ENCODE results near the gene UBAP2L. TPM values are rescaled to one million over a fixed set of nuclear protein-coding genes. Genes with fewer than 3 reads are reported as not detected.

The UBAP2L gene
- total RNA-seq, 4 donors from 2014 or later = 43.5 to 68.2 (median 55.7) TPM

DNA sequence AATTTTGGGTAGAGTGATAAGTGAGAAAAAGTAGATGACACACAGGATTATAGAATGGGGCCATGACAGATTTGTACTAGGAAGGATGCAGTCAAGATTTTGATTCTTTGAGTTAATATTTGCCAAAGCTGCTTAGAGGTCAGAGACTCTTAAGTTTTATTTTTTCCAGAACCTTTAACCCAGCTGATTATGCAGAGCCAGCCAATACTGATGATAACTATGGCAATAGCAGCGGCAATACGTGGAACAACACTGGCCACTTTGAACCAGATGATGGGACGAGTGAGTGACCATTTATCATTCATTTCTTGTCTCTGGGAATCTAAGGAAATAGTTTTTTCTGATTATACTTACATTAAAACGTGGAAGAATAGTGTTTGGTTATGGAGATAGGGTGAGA lies 16.1 kb downstream of the UBAP2L start:
- Histone ChIP-seq H3K4me3 (no peak overlapping the region), H3K9me3 (no peaks in the 10 kb centered on the region), H3K36me3 (peaks cover 5 to 98% (median 36%) of the 10 kb centered on the region in 3 donors), H3K27me3 (no peaks in the 10 kb centered on the region), H3K27ac (no peak overlapping the region), H3K4me1 (peaks cover 0 to 12% (median 0%) of the 10 kb centered on the region in 4 donors)
- TF ChIP-seq, protein P1, sequence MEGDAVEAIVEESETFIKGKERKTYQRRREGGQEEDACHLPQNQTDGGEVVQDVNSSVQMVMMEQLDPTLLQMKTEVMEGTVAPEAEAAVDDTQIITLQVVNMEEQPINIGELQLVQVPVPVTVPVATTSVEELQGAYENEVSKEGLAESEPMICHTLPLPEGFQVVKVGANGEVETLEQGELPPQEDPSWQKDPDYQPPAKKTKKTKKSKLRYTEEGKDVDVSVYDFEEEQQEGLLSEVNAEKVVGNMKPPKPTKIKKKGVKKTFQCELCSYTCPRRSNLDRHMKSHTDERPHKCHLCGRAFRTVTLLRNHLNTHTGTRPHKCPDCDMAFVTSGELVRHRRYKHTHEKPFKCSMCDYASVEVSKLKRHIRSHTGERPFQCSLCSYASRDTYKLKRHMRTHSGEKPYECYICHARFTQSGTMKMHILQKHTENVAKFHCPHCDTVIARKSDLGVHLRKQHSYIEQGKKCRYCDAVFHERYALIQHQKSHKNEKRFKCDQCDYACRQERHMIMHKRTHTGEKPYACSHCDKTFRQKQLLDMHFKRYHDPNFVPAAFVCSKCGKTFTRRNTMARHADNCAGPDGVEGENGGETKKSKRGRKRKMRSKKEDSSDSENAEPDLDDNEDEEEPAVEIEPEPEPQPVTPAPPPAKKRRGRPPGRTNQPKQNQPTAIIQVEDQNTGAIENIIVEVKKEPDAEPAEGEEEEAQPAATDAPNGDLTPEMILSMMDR (IDR thresholded peaks at IDR 0.05) = no peak
- no peak for TF ChIP-seq POLR2A (IDR thresholded peaks at IDR 0.05)
- no peak for TF ChIP-seq EP300 (IDR thresholded peaks at IDR 0.05)
- DNase-seq (ENCODE audit: low spot score in 2 of 2) = no peak
- 83 to 88% methylated on average over 4 of the region's 4 CpGs for WGBS, 2 donors

DNA sequence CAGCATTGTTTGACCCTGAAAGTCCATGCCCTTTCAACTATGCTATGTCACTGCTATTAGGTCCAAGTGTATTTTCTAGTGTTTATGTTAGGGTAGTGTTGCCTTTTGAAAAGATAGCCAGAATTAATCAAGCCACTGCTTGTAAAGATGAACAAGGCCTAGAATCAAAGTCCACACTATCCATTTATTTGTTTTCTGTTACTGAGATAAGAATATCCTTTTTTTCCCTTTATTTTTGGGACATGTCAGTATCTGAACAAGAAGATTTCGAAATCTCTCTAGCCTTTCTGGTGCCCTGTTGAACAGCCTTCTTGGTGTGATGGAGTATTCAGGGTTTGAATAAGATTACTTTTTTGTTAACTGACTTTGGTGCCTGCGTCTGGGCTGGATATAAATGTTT lies 16.7 kb downstream of the UBAP2L start:
- Histone ChIP-seq H3K4me3 (no peak overlapping the region), H3K9me3 (no peaks in the 10 kb centered on the region), H3K27ac (no peak overlapping the region), H3K36me3 (peaks cover 6 to 98% (median 37%) of the 10 kb centered on the region in 3 donors), H3K27me3 (no peaks in the 10 kb centered on the region), H3K4me1 (peaks cover 0 to 12% (median 0%) of the 10 kb centered on the region in 4 donors)
- 94 to 96% methylated on average over 2 of the region's 2 CpGs for WGBS, 2 donors
- no peak for DNase-seq (ENCODE audit: low spot score in 2 of 2)
- TF ChIP-seq EP300 (IDR thresholded peaks at IDR 0.05) = no peak
- TF ChIP-seq, protein P1 (IDR thresholded peaks at IDR 0.05) = no peak
- no peak for TF ChIP-seq POLR2A (IDR thresholded peaks at IDR 0.05)

DNA sequence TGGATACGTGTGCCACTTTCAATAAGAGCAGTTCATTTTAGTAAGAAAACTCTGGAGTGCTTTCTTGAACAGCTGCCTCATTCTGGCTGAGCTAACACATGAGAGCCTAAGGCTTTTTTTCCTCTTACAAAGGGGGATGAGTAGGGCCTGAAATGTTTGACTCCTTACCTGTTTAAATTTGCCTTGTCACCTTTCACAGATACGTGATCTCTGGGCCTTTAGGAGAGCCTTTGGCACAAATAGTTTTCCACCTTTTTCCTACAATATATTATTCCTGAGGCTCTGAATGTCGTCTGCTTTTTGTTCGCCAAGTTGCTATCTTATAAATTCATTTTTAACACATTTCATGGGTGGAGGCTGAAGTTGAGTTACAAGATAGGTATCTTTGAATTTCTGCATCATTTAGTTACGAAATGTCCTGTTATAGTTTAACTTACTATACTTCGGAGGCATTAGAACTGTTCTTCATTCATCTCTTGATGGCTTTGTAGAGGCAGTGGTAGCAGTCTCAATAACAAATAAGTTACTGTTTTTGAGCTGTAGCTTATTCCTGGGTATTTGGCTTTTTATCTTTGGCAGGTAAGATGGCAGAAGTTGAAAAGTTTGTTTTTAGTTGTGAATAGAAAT lies 17.2 kb downstream of the UBAP2L start:
- Histone ChIP-seq H3K27me3 (no peaks in the 10 kb centered on the region), H3K36me3 (peaks cover 6 to 98% (median 39%) of the 10 kb centered on the region in 3 donors), H3K4me3 (no peak overlapping the region), H3K27ac (no peak overlapping the region), H3K9me3 (no peaks in the 10 kb centered on the region), H3K4me1 (peaks cover 0 to 12% (median 0%) of the 10 kb centered on the region in 4 donors)
- DNase-seq (ENCODE audit: low spot score in 2 of 2) = no peak
- WGBS, 2 donors = 87 to 96% methylated on average over 6 of the region's 6 CpGs
- TF ChIP-seq POLR2A (IDR thresholded peaks at IDR 0.05) (no peak), EP300 (IDR thresholded peaks at IDR 0.05) (no peak)
- TF ChIP-seq, protein P1 (IDR thresholded peaks at IDR 0.05) = no peak

DNA sequence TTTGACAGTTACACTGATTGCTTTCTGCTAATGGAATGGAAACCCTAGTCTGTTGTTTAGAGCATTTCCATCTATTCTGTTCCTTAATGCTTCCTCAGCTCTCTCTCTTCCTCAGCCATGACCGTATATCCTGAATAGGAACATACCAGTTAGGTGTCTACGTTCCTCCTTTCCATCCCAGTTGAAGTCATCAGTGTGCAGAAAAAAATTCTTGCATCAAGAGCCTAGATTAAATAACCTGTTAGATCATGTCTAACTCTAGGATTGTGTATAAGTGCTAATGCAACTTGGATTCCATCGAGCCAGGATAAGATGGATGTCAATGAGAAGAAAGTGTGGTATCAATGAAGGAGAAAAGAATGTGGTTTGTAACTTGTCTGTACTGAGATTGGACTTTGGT lies 18.7 kb downstream of the UBAP2L start:
- no peaks in the 10 kb centered on the region for H3K27me3 ChIP-seq
- H3K27ac ChIP-seq = no peak overlapping the region
- H3K36me3 ChIP-seq = peaks cover 9 to 98% (median 51%) of the 10 kb centered on the region in 3 donors
- DNase-seq (ENCODE audit: low spot score in 2 of 2) = no peak
- 79 to 87% methylated on average over 3 of the region's 3 CpGs for WGBS, 2 donors
- H3K4me3 ChIP-seq = no peak overlapping the region
- TF ChIP-seq POLR2A (IDR thresholded peaks at IDR 0.05) = no peak
- TF ChIP-seq, protein P1 (IDR thresholded peaks at IDR 0.05) = no peak
- TF ChIP-seq EP300 (IDR thresholded peaks at IDR 0.05) = no peak
- peaks cover 0 to 12% (median 0%) of the 10 kb centered on the region in 4 donors for H3K4me1 ChIP-seq
- no peaks in the 10 kb centered on the region for H3K9me3 ChIP-seq

DNA sequence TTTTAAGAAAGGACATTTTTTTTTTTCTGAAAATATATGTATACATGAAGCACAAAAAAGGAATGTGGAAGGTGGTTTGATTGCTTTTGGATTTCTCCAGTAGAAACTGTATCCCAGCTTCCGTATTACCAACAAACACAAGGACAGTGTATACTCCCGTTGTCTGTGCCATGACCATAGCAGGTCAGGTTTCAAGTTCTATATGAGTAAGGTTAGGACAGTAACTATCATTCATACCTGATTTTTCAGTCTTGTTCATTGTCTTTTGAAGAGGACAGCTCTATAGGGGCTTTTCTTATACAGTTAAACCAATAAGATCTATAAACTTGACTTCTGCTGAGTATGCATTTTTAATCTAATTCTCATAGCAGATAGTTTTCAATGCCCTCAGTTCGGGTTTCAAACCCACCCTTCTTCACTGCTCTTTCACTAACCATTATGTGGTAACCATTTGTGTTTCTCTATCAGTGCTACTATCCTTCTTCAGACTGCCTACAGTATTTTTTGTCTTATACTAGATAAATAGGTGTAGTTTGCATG lies 19.6 kb downstream of the UBAP2L start:
- H3K27me3 ChIP-seq = no peaks in the 10 kb centered on the region
- 83 to 84% methylated on average over 3 of the region's 3 CpGs for WGBS, 2 donors
- peaks cover 9 to 98% (median 44%) of the 10 kb centered on the region in 3 donors for H3K36me3 ChIP-seq
- H3K27ac ChIP-seq = no peak overlapping the region
- H3K4me1 ChIP-seq = peaks cover 0 to 12% (median 0%) of the 10 kb centered on the region in 4 donors
- no peak for DNase-seq (ENCODE audit: low spot score in 2 of 2)
- no peak for TF ChIP-seq EP300 (IDR thresholded peaks at IDR 0.05)
- no peak for TF ChIP-seq POLR2A (IDR thresholded peaks at IDR 0.05)
- TF ChIP-seq, protein P1 (IDR thresholded peaks at IDR 0.05) = no peak
- H3K9me3 ChIP-seq = no peaks in the 10 kb centered on the region
- H3K4me3 ChIP-seq = no peak overlapping the region
